B cell (primary cell): ENCODE results near the gene PSME1. TPM values are rescaled to one million over a fixed set of nuclear protein-coding genes. Genes with fewer than 3 reads are reported as not detected.

ENCODE experiments used
- ATAC-seq: fragments of 200-7000 bp; cut with Tn5 transposase; one replicate; pipeline ENCODE4 v1.10.0; 2021; ENCODE audit warnings: low read depth, mild to moderate bottlenecking, moderate number of reproducible peaks, moderate library complexity
- CTCF ChIA-PET: fragments of 350-600 bp; sonication (Branson Sonifier 250); formaldehyde crosslinking; loops from one replicate; lab custom pipeline; 2021; ENCODE audit warnings: antibody characterized with exemption, inconsistent platforms; lab: Charles Lee
- POLR2A ChIA-PET: fragments of 350-600 bp; sonication (Branson Sonifier 250); formaldehyde crosslinking; loops from one replicate; lab custom pipeline; 2021; ENCODE audit warnings: antibody characterized with exemption; lab: Charles Lee
- DNase-seq: peaks from one replicate; pipeline ENCODE4 v3.0.0; 2013
- H2AFZ ChIP-seq: 2 replicates; pipeline ENCODE4 v1.6.1; 2012; ENCODE audit warnings: mild to moderate bottlenecking, low read depth, low read length; ENCODE audit not compliant: insufficient read depth, poor library complexity, severe bottlenecking
- H3K27ac ChIP-seq, 2 donors: 1 replicate in 1 of 2; 2 replicates in 1 of 2; pipeline ENCODE4 v1.5.1; 2012 to 2013; ENCODE audit warnings: low read length in 2 of 2, mild to moderate bottlenecking in 2 of 2, moderate library complexity in 1 of 2
- H3K27me3 ChIP-seq, 4 experiments: fragments of 200-600 bp in 1 of 4; sonication (generic) in 1 of 4; replicated peaks in 1 of 4; 1 replicate in 2 of 4; 2 replicates in 2 of 4; pipeline versions ENCODE4 v1.6.1 to v1.7.0; 2013 to 2016; ENCODE audit warnings: low read length in 3 of 4, mild to moderate bottlenecking in 2 of 4, mixed read lengths in 1 of 4, moderate library complexity in 1 of 4; ENCODE audit not compliant: insufficient read depth in 4 of 4, control insufficient read depth in 3 of 4; ENCODE audit errors: control extremely low read depth in 1 of 4
- H3K36me3 ChIP-seq, 2 experiments: replicated peaks in 1 of 2; 1 replicate in 1 of 2; 2 replicates in 1 of 2; pipeline versions ENCODE4 v1.6.1 to v1.7.1; 2013; ENCODE audit warnings: low read length in 1 of 2; ENCODE audit not compliant: insufficient read depth in 2 of 2, control insufficient read depth in 1 of 2; ENCODE audit errors: control extremely low read depth in 1 of 2, extremely low read depth in 1 of 2
- H3K4me1 ChIP-seq, 2 donors: fragments of 200-600 bp in 1 of 2; sonication (generic) in 1 of 2; 1 replicate in 1 of 2; 2 replicates in 1 of 2; pipeline versions ENCODE4 v1.5.1 to v1.6.1; 2013 to 2017; ENCODE audit warnings: low read length in 2 of 2; ENCODE audit not compliant: control insufficient read depth in 2 of 2, insufficient read depth in 2 of 2
- H3K4me2 ChIP-seq: replicated peaks from 2 replicates; pipeline ENCODE3; 2012; ENCODE audit warnings: mild to moderate bottlenecking, low read depth, low read length; ENCODE audit not compliant: poor library complexity, severe bottlenecking
- H3K4me3 ChIP-seq, 5 experiments: fragments of 200-600 bp in 1 of 5; sonication (generic) in 1 of 5; 1 replicate in 3 of 5; 2 replicates in 2 of 5; pipeline versions ENCODE4 v1.5.1 to v1.7.0; 2011 to 2016; ENCODE audit warnings: low read length in 4 of 5, mild to moderate bottlenecking in 4 of 5, low read depth in 2 of 5, control low read depth in 1 of 5, moderate library complexity in 1 of 5; ENCODE audit not compliant: insufficient read depth in 1 of 5; ENCODE audit errors: control extremely low read depth in 1 of 5, extremely low read depth in 1 of 5
- H3K79me2 ChIP-seq: fragments of 200-600 bp; sonication (generic); one replicate; pipeline ENCODE4 v1.6.0; 2016; ENCODE audit warnings: low read length; ENCODE audit not compliant: control insufficient read depth, insufficient read depth
- H3K9ac ChIP-seq: fragments of 200-600 bp; sonication (generic); 2 replicates; pipeline ENCODE4 v1.6.1; 2017; ENCODE audit warnings: mild to moderate bottlenecking, low read length, moderate library complexity
- H3K9me3 ChIP-seq, 3 donors: one replicate each; pipeline versions ENCODE4 v1.6.1 to v1.7.1; 2013; ENCODE audit warnings: low read length in 2 of 3; ENCODE audit not compliant: control insufficient read depth in 2 of 3, insufficient read depth in 1 of 3; ENCODE audit errors: control extremely low read depth in 1 of 3
- H4K20me1 ChIP-seq: 2 replicates; pipeline ENCODE4 v1.6.0; 2012; ENCODE audit warnings: mild to moderate bottlenecking, low read length; ENCODE audit not compliant: insufficient read depth, control insufficient read depth, poor library complexity, severe bottlenecking
- H3K27ac Mint-ChIP-seq: one replicate; pipeline ENCODE4 v1.8.0; 2021; ENCODE audit warnings: mixed read lengths
- H3K27me3 Mint-ChIP-seq: one replicate; pipeline ENCODE4 v1.8.0; 2021; ENCODE audit warnings: mixed read lengths
- H3K4me1 Mint-ChIP-seq: one replicate; pipeline ENCODE4 v1.8.0; 2021; ENCODE audit warnings: mixed read lengths
- H3K4me3 Mint-ChIP-seq: one replicate; pipeline ENCODE4 v1.8.0; 2021; ENCODE audit warnings: mixed read lengths
- H3K9me3 Mint-ChIP-seq: one replicate; pipeline ENCODE4 v1.8.0; 2022; ENCODE audit warnings: mixed read lengths; ENCODE audit not compliant: insufficient read depth
- CTCF ChIP-seq: fragments of 200-600 bp; IDR thresholded peaks from one replicate; pipeline ENCODE4 v1.8.0; 2022; ENCODE audit warnings: antibody characterized with exemption, mild to moderate bottlenecking
- EZH2 ChIP-seq: IDR thresholded peaks from 2 replicates; pipeline ENCODE4 v1.6.1; 2012; ENCODE audit warnings: borderline replicate concordance, low read depth, mild to moderate bottlenecking, moderate library complexity, low read length; ENCODE audit not compliant: insufficient read depth, poor library complexity, severe bottlenecking
- WGBS: methylation state at CpG from one replicate; pipeline ENCODE4 v1.1.5; 2013; ENCODE audit warnings: missing lambda C conversion rate; ENCODE audit not compliant: insufficient coverage; 5-methylcytosine and 5-hydroxymethylcytosine counted together
- intact Hi-C: fragments of 100-400 bp; cut with micrococcal nuclease; formaldehyde crosslinking; loops from one replicate; pipeline ENCODE4 v1.10.0; 2022
- polyA plus RNA-seq: library from polyadenylated mRNA; depleted of rRNA; stranded (reverse); fragments of >200 nt; gene quantifications from 2 replicates; pipeline ENCODE4 v1.2.3, GENCODE V29; 2012
- total RNA-seq, 2 donors: library from RNA; stranded (reverse); fragments of 120-200 nt in 1 of 2; gene quantifications; 1 replicate in 1 of 2; 2 replicates in 1 of 2; pipeline versions ENCODE4 v1.2.3 to v1.2.4, GENCODE V29; 2013 to 2022

Gene PSME1
- total and polyA plus RNA-seq, 2 donors (not counting 1 experiment from before 2014, with no cell fraction given), result 237 to 257 TPM

GRCh38 chr14:24141097-24141880 is 5.3 kb downstream of the PSME1 start, which contains the start of gene EMC9:
Gene EMC9 (minus strand): TSS chr14:24141591. CDS start chr14:24141304, 287 bp downstream.
- H3K4me1 ChIP-seq, result peaks cover 33 to 50% of the 10 kb centered on the region in 2 donors
- no peaks in the 10 kb centered on the region for H3K27me3 ChIP-seq
- POLR2A ChIA-PET, result interaction anchor here (0.8 to 1.7 kb wide), 7 partner anchors 20 to 130 kb away, joined by 3 to 30 read pairs (median 5); partner anchors contain the start of genes CHMP4A, DCAF11, IRF9 and NRL
- CTCF ChIA-PET, result interaction anchor here (0.7 to 2.2 kb wide), 10 partner anchors 11 to 192 kb away, joined by 3 to 16 read pairs (median 4); partner anchors contain the start of genes DCAF11, IRF9 and NRL
- peak; percentile 99 for DNase-seq
- peak within 1 kb of the TSS; percentile 82 for H2AFZ ChIP-seq
- H4K20me1 ChIP-seq, result peaks cover 24% of the 10 kb centered on the region
- peak within 1 kb of the TSS; percentile 95 for H3K27ac Mint-ChIP-seq
- peaks cover 64% of the 10 kb centered on the region for H3K4me1 Mint-ChIP-seq
- H3K36me3 ChIP-seq, result peaks cover 0 to 54% of the 10 kb centered on the region in 2 experiments
- WGBS, result 1% methylated on average over 65 of the region's 65 CpGs
- no peaks in the 10 kb centered on the region for H3K9me3 ChIP-seq
- ATAC-seq, result peak; percentile 89
- peak within 1 kb of the TSS; percentile 63 to 80 for H3K27ac ChIP-seq
- peak; percentile 37 for TF ChIP-seq CTCF
- TF ChIP-seq EZH2, result no peak
- H3K79me2 ChIP-seq, result peaks cover 76% of the 10 kb centered on the region
- peak within 1 kb of the TSS; percentile 96 for H3K4me3 Mint-ChIP-seq
- intact Hi-C loops, result loop anchor here (1.0 to 10.0 kb wide), 8 partner anchors 20 to 1046 kb away; partner anchors contain the start of genes ACIN1, C14orf119, CHMP4A and DCAF11
- peak within 1 kb of the TSS; percentile 67 to 93 (median 82) for H3K4me3 ChIP-seq
- H3K27me3 Mint-ChIP-seq, result no peaks in the 10 kb centered on the region
- H3K9ac ChIP-seq, result peak within 1 kb of the TSS; percentile 72
- H3K9me3 Mint-ChIP-seq, result no peaks in the 10 kb centered on the region
- peak within 1 kb of the TSS; percentile 87 for H3K4me2 ChIP-seq
